ENCODE measurements around the gene TRIO.

TRIO gene

DNA sequence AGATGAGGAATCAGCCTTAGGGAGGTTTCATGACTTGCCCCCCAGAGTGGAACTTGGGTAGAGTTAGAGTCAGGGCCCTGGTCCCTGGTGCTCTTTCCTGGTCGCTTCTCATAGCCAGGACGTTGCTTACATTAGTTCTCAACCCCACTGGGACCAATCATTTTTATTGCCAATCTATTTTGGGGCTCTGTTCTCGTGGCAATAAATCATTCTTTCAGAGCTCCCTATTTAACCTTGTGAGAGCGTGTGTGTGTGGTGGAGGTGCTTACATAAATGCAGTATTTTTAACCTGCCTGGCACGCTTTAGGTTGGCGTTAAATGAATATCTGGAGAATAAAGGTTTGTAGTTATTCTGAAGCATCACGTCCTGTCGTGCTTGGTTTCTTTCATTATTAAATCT lies 4.1 kb downstream of the TRIO start:
- no peak for DNase-seq (ENCODE audit: low read depth)

- DNase-seq (ENCODE audit: low read depth) = no peak
Observed at GRCh38 chr5:14148483-14148882, 5.3 kb downstream of the TRIO start.

DNA sequence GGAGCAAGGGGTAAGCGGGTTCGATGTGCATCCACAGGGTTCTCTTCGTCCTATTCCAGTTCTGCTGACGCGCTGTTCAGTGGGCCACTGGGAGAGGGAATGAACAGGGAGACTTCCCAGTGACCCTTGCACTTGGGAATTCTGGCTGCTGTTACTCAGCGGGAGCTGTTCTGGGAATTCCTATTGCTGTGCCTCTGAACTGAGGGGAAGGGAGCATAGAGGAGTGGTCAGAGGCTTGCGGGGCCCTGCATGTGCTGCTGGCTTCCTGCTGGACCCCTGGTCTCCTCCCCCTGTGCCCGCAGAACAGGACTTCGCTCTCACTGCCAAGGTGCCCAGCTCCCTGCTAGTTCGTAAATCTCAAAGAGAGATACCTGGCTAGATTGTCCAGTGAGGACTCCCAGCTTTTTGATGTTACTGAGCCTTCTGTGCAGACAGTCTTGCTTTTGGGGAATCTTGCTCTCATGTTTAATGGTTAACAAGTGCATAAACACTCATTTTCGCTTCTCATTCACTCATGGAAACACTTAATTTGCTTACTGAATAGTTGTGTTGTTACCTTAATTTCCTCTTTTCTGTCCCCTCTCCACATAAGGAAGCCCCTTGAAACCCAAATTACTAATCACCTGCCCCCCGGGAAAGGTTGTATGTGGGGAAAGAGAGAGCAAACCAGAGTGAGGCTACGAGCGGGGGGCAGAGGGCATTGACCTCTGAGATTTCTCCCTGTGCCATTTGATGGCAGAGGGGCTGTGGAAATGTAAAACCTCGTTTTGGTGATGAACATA lies 5.9 kb downstream of the TRIO start:
- DNase-seq (ENCODE audit: low read depth) = no peak

GRCh38 chr5:14149672-14150274 lies 6.6 kb downstream of the TRIO start:
- DNase-seq (ENCODE audit: low read depth) = no peak

DNA sequence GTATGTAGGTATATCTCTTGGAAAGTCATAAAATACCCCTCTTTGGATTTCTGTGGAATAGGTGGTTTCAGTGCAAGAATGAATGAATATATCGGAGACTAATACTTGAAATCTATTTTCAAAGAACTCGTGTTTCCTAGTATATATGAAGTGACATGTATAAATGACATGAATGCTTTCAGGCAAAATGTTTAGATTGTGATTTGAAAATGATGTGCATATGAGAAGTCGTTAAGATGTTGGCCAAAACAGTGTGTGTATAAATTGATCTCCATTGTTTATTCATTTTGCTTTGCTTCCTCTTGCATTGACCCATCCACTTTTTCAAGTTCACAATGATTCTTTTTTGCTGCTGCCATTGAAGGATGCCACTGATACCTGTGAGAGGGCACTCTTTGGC lies 8.3 kb downstream of the TRIO start:
- no peak for DNase-seq (ENCODE audit: low read depth)

DNA sequence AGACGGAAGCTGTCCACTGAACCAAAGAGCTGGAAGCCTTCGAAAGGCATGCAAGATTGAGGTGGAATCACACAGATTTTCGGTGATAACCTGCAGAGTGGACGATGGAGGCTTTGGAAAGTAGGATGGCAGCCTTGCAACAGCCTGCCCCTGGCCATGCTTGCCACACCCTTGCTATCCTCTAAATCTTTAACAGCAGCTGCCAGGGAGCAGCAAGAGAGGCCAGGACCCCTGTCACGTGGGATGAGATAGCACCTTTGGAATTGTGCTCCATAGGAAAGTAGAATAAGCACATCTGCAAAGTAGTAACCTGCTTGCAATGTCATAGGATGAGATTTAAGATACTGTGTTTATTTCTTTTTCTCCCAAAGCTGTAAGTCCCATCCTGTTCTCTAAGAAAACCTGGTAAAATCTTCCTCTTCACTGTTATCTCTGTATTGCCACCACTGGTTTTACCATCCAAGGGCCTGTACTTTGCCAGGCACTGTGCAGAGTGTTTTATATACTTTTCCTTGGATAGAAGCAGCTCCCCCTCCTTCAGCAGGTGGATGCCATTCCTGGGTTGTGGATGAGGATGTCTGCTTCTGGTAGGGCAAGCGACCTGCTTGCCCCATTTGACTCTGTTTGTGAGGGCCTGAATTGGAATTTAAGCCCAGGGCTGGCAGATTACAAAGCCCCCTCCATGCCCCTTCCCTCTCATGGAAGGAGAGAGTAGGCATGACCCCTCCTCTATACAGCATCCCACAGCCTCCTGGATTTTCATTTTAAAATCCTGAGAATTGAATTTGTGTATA lies 10.1 kb downstream of the TRIO start:
- no peak for DNase-seq (ENCODE audit: low read depth)

GRCh38 chr5:14153932-14154731 lies 11.0 kb downstream of the TRIO start:
- DNase-seq (ENCODE audit: low read depth) = peak; percentile 94

- DNase-seq (ENCODE audit: low read depth) = no peak
Observed at GRCh38 chr5:14155075-14155474, 11.9 kb downstream of the TRIO start.

DNA sequence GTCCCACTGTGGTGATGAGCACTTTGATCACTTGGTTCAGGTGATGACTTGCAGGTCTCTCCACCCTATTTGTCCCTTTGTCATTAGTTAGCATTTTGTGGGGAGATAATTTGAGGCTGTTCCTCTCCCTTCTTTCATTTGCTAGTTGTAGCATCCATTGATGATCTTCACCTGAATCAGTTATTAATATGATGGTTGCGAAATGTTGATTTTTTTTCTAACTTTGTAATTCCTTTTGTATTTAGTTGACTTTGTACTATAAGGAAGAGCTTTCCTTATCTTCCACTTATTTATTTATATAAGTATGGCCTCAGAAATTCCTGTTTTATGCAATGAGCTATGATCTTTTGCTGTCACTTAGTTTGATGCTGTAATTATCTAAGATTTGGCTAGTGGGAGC lies 12.6 kb downstream of the TRIO start:
- no peak for DNase-seq (ENCODE audit: low read depth)

- DNase-seq (ENCODE audit: low read depth) = no peak
Observed at GRCh38 chr5:14156290-14156649, 13.1 kb downstream of the TRIO start.

DNA sequence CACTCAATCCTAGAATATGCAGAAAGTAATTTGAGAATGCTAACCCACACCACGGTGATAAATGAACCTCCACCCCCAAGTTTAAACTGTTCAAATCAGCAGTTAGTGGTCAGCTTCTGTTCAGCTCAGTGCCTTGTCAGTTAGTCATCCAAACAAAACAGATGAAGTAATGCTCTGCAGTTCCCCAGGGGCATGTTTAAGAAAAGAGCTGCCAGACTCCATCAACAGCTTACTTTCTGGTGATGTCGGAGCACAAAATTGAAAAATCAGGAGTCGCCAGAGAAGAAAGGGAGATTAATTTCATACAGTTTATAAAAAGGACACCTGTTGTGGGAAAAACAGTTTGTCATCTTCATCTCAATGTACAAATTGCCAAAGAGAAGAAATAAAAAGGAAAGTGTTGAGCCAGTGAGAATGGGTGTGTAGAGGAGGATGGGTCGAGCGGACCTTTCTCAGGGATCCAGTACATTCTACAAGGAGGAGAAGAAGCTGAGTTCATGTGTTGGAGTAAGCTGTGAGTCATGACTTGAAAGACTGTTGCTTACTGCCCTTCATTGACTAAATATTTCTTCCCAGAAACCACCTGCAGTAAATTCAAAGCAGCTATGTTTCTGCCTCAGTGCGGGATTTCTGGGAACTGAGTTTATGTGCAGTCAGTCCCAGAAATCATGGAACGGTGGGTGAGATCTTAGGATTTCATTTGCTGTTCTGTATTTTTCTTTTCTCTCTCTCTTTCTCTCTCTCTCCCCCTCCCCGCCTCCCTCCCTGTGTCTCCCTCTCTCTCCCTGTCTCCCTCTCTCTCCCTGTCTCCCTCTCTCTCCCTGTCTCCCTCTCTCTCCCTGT lies 13.7 kb downstream of the TRIO start:
- peak; percentile 98 for DNase-seq (ENCODE audit: low read depth)

DNA sequence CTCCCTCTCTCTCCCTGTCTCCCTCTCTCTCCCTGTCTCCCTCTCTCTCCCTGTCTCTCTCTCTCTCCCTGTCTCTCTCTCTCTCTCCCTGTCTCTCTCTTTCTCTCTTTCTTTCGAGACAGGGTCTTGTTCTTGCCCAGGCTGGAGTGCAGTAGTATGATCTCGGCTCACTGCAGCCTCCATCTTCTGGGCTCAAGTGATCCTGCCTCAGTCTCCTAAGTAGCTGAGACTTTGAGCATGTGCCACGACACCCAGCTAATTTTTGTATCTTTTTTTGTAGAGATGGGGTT lies 14.3 kb downstream of the TRIO start:
- DNase-seq (ENCODE audit: low read depth) = no peak

- no peak for DNase-seq (ENCODE audit: low read depth)
Observed at GRCh38 chr5:14158890-14159666, 15.9 kb downstream of the TRIO start.

DNA sequence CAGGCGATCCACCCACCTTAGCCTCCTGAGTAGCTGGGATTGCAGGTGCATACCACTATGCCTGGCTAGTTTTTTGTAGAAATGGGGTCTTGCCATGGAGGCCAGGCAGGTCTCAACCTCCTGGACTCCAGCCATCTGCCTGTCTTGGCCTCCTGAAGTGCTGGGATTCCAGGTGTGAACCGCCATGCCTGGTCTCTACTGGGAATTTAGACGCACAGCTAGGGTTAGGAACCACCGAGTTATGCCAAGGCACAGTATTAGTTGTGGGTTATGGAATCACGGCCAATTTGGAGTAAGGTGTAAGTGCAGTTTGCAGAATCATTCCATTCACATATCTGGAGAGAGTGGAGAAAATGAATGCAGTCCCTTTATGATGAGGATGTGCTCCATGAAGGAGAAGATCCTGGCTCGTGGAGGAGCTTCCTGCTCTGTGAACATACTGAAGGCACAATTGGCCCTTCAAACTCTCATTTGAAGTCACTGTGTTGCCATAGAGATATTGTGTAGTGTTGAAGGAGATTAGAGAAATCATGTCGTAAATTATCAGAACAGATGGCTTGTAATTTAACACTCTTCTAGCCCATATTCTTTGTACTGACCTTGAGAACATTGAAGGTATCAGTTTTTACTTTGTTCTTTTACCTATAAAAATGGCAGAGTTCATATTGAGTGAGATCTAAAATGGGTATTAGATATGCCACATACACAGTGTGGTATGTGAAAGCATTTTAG lies 18.8 kb downstream of the TRIO start:
- no peak for DNase-seq (ENCODE audit: low read depth)

DNA sequence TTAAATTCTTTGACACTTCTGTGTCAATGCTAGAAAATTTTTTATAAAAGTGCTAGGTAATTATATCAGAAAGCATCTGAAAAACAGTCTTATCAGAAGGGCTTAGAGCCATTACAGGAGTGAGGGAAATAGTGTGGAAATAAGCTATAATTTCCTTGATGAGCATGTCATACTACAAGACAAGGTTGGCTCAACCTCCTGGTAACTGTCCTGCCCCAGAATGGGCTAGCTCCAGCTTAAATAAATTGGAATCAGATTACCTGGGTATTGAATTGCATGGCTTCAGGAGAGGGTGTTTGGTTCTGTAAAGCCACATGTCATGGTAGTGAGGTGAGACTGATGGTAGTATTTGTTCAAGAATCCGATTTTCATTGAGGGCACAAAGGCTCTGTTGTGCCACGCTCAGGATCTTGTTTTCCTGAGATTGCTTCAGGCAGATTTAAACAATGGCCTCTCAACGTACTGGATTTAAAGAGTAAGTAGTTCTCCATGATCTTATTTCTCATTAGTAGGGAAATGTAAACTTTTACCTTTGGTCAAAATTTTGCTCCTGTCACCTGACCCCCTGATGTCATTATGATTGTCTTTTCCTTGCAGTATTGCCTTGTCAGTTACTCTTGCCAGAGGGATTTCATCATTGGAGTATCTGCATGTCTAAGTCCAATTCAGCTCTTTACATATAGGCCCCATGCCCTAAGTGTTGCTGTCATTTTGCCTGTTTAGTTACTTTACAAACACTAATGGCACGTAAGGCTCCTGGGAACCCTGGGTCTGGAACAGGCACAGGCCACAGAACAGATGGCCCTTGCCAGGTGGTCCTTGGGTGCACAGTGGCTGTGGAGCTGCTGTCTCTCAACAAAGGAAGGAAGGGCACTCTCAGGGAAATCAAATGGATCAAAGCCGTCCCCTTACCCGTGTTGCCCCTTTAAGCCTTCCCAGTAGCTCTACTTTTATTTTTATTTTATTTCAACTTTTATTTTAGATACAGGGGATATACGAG lies 21.3 kb downstream of the TRIO start:
- no peak for DNase-seq (ENCODE audit: low read depth)

DNA sequence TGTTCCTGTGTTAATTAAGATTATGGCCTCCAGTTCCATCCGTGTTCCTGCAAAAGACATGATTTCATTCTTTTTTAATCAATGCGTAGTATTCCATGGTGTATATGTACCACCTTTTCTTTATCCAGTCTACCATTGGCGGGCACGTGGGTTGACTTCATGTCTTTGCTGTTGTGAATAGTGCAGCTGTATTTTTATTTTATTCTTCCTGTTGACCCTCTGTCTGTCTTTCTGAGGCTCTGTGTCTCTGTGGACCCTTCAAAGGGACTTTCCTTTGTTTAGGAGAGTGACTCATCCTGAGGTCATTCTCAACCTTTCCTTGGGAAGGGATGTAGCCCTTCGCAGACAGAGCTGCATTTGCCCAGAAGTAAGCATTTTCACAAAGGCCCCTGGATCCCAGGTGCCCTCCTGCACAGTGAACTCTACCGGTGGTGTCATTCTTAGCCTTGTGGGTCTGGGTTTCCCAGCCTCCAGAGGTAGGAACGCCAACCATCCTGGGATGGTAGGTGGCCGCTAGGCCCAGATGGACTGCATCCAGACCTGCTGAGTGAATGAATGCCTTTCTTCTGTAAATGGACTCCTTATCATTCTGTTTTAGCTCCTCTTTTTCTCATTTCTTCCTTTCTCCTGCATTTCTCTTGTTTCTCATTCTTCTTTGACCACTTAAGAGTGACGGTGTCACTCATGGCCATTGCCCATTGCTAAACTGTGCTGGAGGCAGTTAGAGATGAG lies 22.4 kb downstream of the TRIO start:
- DNase-seq (ENCODE audit: low read depth) = peak; percentile 79

DNA sequence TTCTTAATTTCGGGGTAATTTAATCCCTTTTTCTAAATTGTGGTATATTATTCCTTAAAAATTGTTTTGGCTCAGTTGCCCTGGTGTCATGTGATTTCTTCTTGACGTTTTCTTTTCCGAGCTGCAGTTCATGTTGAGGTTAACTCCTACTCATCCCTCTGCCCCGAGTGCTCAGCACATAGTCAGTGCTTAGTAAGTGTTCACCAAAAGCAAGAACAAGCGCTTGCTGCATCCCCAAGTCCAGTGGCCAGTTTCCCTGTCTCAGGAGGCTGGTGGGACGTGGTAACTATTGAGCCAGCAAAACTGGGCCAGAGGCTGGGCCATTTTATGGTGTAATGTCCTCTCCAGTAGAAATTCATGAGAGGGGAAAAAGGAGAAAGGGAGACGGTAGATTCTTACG lies 23.3 kb downstream of the TRIO start:
- no peak for DNase-seq (ENCODE audit: low read depth)

DNA sequence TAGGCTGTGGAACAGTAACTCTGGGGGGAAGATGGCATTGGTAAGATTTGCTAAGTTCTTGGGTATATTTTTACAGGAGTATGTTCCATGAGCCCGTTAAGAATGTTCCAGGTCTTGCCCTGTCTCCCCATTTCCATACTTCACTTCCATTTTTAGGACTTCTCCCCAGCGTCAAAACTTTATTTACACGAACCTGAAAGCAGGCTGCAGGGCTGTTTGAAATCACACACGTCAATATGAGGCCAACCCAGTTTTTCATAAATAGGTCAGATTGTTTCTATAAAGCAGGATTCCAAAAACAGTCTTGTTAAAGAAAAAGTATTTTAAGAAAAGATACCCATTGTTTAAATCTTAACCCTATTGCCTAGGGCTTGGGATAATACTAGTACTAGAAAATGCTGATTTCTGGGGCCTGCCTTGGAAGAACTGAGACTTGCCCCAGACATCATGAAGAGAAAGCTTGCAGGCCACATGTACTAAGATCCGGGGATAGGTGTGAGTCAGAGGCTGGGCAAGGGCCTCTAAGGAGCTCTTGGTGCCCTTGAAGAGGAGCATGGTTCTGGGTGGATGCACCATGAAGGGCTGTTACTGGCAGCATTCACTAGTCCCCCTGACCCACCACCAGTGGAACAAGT lies 24.2 kb downstream of the TRIO start:
- peak; percentile 66 for DNase-seq (ENCODE audit: low read depth)

Data from EH (cell line).